Effector memory CD4-positive, alpha-beta T cell (primary cell): ENCODE results near the gene NDNF.

ENCODE experiments used
- DNase-seq, 3 donors: peaks; one replicate each; pipeline ENCODE4 v3.0.0-alpha.2; 2020
- H3K27ac ChIP-seq: 2 replicates; pipeline ENCODE4 v1.7.0; 2013; ENCODE audit warnings: mild to moderate bottlenecking, low read length, moderate library complexity; ENCODE audit not compliant: insufficient read depth, poor library complexity, severe bottlenecking
- H3K27me3 ChIP-seq: replicated peaks from 2 replicates; pipeline ENCODE4 v1.7.0; 2013; ENCODE audit warnings: mild to moderate bottlenecking, low read length; ENCODE audit not compliant: insufficient read depth, control insufficient read depth, poor library complexity, severe bottlenecking
- H3K36me3 ChIP-seq: 2 replicates; pipeline ENCODE4 v1.7.0; 2013; ENCODE audit warnings: mild to moderate bottlenecking, low read length, moderate library complexity; ENCODE audit not compliant: control insufficient read depth, insufficient read depth
- H3K4me1 ChIP-seq: 2 replicates; pipeline ENCODE4 v1.7.0; 2013; ENCODE audit warnings: low read length, mild to moderate bottlenecking; ENCODE audit not compliant: control insufficient read depth, insufficient read depth, poor library complexity, severe bottlenecking
- H3K4me3 ChIP-seq: 2 replicates; pipeline ENCODE4 v1.7.0; 2013; ENCODE audit warnings: low read length, low read depth, mild to moderate bottlenecking; ENCODE audit not compliant: insufficient read depth, poor library complexity, severe bottlenecking
- H3K9me3 ChIP-seq: 2 replicates; pipeline ENCODE4 v1.7.0; 2013; ENCODE audit warnings: mild to moderate bottlenecking, low read length, moderate library complexity; ENCODE audit not compliant: control insufficient read depth
- total RNA-seq, 3 donors: gene quantifications; one replicate each; lab custom pipeline; 2026; lab: John Stamatoyannopoulos, UW

The NDNF gene, protein sequence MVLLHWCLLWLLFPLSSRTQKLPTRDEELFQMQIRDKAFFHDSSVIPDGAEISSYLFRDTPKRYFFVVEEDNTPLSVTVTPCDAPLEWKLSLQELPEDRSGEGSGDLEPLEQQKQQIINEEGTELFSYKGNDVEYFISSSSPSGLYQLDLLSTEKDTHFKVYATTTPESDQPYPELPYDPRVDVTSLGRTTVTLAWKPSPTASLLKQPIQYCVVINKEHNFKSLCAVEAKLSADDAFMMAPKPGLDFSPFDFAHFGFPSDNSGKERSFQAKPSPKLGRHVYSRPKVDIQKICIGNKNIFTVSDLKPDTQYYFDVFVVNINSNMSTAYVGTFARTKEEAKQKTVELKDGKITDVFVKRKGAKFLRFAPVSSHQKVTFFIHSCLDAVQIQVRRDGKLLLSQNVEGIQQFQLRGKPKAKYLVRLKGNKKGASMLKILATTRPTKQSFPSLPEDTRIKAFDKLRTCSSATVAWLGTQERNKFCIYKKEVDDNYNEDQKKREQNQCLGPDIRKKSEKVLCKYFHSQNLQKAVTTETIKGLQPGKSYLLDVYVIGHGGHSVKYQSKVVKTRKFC
- 0 reads per million in 3 donors for total RNA-seq

DNA sequence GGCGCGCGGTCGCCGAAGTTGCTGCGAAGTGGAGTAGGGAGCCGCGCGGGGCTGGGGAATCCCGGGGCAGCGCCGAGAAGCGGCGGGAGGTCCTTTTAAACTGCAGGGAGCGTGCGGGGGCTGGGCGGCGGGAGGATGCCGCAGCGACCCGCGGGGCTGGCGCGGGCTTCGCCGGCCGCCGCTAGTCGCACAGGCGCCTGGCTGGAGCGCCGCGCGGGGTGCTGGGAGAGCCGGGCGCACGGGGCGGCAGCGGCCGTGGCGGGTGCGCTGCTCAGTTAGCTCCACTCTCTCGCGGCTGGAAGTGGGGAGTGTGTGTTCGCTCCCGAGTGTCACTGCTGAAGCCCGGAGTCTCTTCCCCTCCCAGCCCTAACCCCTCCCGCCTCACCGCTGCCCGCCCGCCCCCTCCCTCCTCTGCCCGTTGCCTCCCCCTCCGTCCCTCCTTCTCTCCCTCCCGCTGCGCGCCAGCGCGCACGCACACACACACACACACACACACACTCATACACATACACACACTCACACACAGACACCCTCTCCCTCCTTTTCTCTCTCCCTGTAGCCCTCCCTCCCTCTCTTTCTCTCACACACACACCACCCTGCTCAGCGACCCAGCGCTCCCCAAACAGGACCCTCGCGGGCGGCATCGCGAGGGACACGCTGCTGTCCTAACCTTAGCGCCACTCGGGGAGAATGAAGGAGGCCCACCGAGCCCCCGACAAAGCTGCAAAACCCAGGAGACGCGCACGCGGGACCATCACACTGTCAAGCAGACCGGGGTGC lies at the start of gene NDNF:
NDNF (minus strand) TSS at position 312 of the 780 bp plus-strand sequence. CDS start 26,698 bp downstream, outside the sequence.
- peaks cover 36% of the 10 kb centered on the region for H3K27me3 ChIP-seq
- no peaks in the 10 kb centered on the region for H3K36me3 ChIP-seq
- no peak within 1 kb of the TSS for H3K27ac ChIP-seq
- peaks cover 19% of the 10 kb centered on the region for H3K4me1 ChIP-seq
- DNase-seq = peak; percentile 16 to 41 (median 33)
- H3K9me3 ChIP-seq = no peaks in the 10 kb centered on the region
- H3K4me3 ChIP-seq = peak within 1 kb of the TSS; percentile 58

GRCh38 chr4:121119715-121120114 lies 47.4 kb upstream of the NDNF start:
- H3K4me1 ChIP-seq = peaks cover 3% of the 10 kb centered on the region
- no peaks in the 10 kb centered on the region for H3K9me3 ChIP-seq

GRCh38 chr4:121118344-121118743 lies 46.0 kb upstream of the NDNF start:
- Histone ChIP-seq H3K27ac (no peak overlapping the region), H3K4me1 (peaks cover 3% of the 10 kb centered on the region), H3K4me3 (no peak overlapping the region), H3K9me3 (no peaks in the 10 kb centered on the region), H3K36me3 (no peaks in the 10 kb centered on the region), H3K27me3 (no peaks in the 10 kb centered on the region)
- DNase-seq = no peak

More at GRCh38 chr4:121119715-121120114, 47.4 kb upstream of the NDNF start:
- no peak overlapping the region for H3K27ac ChIP-seq
- H3K36me3 ChIP-seq = no peaks in the 10 kb centered on the region
- DNase-seq = no peak
- H3K4me3 ChIP-seq = no peak overlapping the region
- H3K27me3 ChIP-seq = no peaks in the 10 kb centered on the region

DNA sequence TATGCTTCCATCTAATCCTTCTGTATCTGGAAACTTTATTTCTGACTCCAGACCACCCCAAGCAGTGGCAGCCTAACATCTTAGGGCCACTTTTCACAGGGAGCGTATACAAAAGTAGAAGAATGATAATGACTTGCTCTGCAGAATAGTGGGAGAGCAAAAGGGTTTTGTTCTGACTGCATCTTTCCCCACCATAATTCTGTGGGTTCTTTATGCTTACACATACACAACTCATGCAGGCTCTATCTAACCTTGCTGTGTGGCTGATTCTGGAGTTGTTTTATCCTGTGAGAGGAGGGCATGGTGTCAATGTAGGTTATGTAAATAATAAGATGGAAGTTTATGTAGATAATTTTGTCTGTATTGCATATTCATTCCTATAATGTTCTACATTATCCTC lies 42.4 kb upstream of the NDNF start:
- Histone ChIP-seq H3K27ac (no peak overlapping the region), H3K4me1 (peaks cover 3% of the 10 kb centered on the region), H3K9me3 (no peaks in the 10 kb centered on the region), H3K4me3 (no peak overlapping the region), H3K27me3 (no peaks in the 10 kb centered on the region), H3K36me3 (no peaks in the 10 kb centered on the region)
- no peak for DNase-seq

GRCh38 chr4:121112530-121112929 lies 40.2 kb upstream of the NDNF start:
- Histone ChIP-seq H3K27me3 (no peaks in the 10 kb centered on the region), H3K9me3 (no peaks in the 10 kb centered on the region), H3K27ac (no peak overlapping the region), H3K36me3 (no peaks in the 10 kb centered on the region), H3K4me3 (no peak overlapping the region), H3K4me1 (no peaks in the 10 kb centered on the region)
- no peak for DNase-seq

DNA sequence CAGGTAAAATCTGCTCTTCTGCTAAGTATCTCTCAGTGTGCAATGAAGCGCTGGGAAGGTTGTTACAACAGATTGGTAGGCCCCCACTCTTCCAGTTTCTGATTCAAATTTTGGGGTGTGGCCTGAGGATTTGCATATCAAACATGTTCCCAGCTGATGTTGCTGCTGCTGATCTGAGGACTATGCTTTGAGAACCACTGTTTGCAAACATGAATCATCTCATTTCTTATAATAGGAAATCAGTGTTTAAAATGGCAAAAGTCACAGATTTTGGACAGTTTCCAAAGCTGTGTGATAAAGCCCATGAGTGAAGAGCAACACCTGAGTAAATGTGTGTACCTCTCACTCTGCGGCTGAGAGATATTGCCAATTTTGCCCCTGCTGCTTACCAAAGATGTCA lies 36.2 kb upstream of the NDNF start:
- no peaks in the 10 kb centered on the region for H3K27me3 ChIP-seq
- no peak overlapping the region for H3K27ac ChIP-seq
- DNase-seq = no peak
- H3K4me3 ChIP-seq = no peak overlapping the region
- no peaks in the 10 kb centered on the region for H3K9me3 ChIP-seq
- H3K4me1 ChIP-seq = no peaks in the 10 kb centered on the region
- H3K36me3 ChIP-seq = no peaks in the 10 kb centered on the region

DNA sequence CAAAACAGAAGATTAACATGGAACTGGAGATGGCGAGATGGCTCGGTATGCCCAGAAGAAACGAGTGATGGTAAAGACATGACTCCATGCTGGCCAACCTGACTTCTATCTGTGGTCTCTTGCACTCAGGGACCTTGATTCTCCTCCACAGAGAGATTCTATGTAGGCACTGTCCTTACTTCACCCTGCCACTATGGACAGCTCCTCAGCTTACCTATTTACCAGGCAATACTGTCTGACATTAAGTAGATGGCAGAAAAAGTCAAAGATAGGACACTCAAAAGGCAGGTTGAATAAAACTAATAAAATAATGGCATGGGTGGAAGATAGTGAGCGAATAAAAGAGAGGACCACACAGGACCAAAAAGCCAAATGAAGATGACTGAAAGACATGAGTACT lies 35.2 kb upstream of the NDNF start:
- Histone ChIP-seq H3K9me3 (no peaks in the 10 kb centered on the region), H3K4me1 (no peaks in the 10 kb centered on the region), H3K27me3 (no peaks in the 10 kb centered on the region), H3K36me3 (no peaks in the 10 kb centered on the region), H3K27ac (no peak overlapping the region), H3K4me3 (no peak overlapping the region)
- DNase-seq = no peak

DNA sequence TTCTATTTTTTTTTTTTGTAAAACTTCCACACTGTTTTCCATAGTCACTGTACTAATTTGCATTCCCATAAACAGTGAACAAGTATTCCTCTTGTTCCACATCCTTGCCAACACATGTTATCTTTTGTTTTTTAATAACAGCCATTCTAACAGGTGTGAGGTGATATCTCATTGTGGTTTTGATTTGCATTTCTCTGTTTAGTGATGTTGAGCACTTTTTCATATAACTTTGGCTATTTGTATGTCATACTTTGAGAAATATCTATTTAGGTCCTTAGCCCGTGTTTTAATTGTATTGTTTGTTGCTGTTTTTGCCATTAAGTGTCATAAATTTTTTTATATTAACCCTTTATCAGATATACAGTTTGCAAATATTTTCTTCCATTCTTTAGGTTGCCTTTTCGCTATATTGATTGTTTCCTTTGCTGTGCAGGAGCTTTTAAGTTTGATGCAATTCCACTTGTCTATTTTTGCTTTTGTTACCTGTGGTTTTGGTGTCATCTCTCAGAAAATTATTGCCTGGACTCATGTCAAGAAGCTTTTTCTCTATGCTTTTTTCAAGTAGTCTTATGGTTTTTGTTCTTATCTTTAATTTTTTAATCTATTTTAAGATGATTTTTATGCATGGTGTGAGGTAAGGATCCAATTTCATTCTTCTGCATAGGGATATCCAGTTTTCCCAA lies 27.9 kb upstream of the NDNF start:
- H3K4me3 ChIP-seq = no peak overlapping the region
- no peaks in the 10 kb centered on the region for H3K9me3 ChIP-seq
- H3K27me3 ChIP-seq = no peaks in the 10 kb centered on the region
- no peak overlapping the region for H3K27ac ChIP-seq
- DNase-seq = no peak
- H3K36me3 ChIP-seq = no peaks in the 10 kb centered on the region
- H3K4me1 ChIP-seq = no peaks in the 10 kb centered on the region

DNA sequence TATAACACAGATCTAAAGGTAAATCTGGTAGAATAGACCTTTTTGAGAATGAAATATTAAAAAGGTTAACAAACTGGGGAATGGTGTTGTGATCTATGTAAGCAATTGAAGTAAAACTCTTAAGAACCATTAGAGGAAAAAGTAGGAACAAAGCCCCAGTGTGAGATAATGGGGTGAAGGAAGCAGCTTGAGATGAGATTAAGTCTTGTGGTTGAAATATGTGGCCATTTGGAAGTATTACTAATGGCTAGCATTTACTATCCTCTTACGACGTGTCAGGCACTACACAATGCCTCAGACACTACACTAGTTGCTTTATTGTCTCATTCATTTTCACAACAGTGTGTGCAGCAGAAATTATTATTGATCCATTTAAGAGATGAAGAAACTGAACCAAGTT lies 25.9 kb upstream of the NDNF start:
- no peaks in the 10 kb centered on the region for H3K9me3 ChIP-seq
- H3K4me3 ChIP-seq = no peak overlapping the region
- no peaks in the 10 kb centered on the region for H3K27me3 ChIP-seq
- H3K36me3 ChIP-seq = no peaks in the 10 kb centered on the region
- H3K27ac ChIP-seq = no peak overlapping the region
- no peaks in the 10 kb centered on the region for H3K4me1 ChIP-seq
- no peak for DNase-seq
